GM20000 (cell line): ENCODE data around the gene ARHGDIA.

Source experiments
- DNase-seq: peaks from one replicate; pipeline ENCODE4 v3.0.0; 2012; ENCODE audit warnings: low spot score
- TF ChIP-seq, protein P1 (sequence below): IDR thresholded peaks from 2 replicates; pipeline ENCODE4 v1.5.1; 2012; ENCODE audit warnings: mild to moderate bottlenecking, control low read depth; ENCODE audit errors: extremely low read depth, missing control alignments

The ARHGDIA gene

DNA sequence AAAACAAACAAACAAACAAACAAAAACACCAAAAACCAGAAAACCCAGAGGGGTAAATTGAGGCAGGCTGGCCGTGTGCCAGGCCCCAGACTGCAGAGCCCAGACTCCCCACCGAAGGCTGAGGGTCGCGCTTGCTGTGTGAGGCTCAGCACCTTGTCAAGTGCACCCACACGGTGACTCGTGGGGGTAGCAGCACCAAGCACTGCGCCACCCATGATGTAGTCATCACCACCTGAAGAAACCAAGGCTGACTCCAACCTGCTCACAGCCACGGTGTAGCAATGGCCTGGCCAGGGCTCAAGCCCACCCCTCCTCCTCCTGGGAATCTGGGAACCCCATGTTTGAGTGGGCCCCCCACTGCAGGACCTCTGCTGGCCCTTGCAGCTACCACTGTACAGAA lies 50.0 kb downstream of the ARHGDIA start:
- TF ChIP-seq, protein P1, sequence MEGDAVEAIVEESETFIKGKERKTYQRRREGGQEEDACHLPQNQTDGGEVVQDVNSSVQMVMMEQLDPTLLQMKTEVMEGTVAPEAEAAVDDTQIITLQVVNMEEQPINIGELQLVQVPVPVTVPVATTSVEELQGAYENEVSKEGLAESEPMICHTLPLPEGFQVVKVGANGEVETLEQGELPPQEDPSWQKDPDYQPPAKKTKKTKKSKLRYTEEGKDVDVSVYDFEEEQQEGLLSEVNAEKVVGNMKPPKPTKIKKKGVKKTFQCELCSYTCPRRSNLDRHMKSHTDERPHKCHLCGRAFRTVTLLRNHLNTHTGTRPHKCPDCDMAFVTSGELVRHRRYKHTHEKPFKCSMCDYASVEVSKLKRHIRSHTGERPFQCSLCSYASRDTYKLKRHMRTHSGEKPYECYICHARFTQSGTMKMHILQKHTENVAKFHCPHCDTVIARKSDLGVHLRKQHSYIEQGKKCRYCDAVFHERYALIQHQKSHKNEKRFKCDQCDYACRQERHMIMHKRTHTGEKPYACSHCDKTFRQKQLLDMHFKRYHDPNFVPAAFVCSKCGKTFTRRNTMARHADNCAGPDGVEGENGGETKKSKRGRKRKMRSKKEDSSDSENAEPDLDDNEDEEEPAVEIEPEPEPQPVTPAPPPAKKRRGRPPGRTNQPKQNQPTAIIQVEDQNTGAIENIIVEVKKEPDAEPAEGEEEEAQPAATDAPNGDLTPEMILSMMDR = no peak
- DNase-seq = no peak

DNA sequence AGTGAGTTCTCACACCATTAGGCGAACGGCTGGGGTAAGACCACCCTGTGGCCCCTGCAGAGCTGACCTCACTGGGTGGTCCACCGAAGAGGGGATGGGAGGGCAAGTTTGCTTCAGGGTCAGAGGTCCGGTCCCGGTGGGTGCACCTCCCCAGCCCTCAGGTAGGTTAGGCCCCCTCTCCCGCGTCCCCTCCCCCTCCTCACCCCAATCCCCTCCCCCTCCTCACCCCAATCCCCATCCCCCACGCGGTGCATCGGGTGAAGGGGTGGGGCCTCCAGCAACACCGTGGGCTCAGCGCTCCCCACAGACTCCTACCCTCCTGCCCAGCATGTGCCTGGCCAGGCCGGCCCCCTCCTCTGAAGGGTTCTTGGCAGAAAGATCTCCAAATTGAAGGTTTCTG lies 51.4 kb downstream of the ARHGDIA start:
- no peak for DNase-seq
- TF ChIP-seq, protein P1 = no peak

DNA sequence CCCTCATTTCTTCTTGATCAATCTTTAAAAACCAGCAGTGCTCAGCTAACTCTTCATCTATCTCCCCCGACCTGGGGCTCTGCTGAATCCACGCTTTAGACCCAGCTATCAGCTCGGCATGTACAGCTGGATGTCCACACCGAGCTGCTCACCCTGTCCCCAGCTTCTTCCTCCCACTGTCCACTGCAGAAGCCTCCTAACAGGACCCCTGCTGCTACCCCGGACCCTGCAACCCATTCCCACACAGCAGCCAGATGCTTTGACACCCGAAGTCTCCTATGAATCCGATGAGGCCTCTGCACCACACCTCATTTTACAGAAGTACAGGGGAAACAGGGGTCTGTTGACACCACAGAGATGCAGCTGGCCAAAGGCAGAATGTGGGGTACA lies 53.4 kb downstream of the ARHGDIA start:
- no peak for DNase-seq
- TF ChIP-seq, protein P1 = no peak
